Measurements from ENCODE around the gene ZSCAN10.

ZSCAN10 gene

GRCh38 chr16:3144321-3144983 lies 45.4 kb upstream of the ZSCAN10 start:
- TF ChIP-seq, protein P1, sequence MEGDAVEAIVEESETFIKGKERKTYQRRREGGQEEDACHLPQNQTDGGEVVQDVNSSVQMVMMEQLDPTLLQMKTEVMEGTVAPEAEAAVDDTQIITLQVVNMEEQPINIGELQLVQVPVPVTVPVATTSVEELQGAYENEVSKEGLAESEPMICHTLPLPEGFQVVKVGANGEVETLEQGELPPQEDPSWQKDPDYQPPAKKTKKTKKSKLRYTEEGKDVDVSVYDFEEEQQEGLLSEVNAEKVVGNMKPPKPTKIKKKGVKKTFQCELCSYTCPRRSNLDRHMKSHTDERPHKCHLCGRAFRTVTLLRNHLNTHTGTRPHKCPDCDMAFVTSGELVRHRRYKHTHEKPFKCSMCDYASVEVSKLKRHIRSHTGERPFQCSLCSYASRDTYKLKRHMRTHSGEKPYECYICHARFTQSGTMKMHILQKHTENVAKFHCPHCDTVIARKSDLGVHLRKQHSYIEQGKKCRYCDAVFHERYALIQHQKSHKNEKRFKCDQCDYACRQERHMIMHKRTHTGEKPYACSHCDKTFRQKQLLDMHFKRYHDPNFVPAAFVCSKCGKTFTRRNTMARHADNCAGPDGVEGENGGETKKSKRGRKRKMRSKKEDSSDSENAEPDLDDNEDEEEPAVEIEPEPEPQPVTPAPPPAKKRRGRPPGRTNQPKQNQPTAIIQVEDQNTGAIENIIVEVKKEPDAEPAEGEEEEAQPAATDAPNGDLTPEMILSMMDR (conservative IDR thresholded peaks at IDR 0.05; ENCODE audit: control insufficient read depth, insufficient read depth, low read depth, low read length): no peak
- DNase-seq (ENCODE audit: low read depth): no peak
- no peak overlapping the region for H3K4me3 ChIP-seq (ENCODE audit: control insufficient read depth, low read depth, low read length)

DNA sequence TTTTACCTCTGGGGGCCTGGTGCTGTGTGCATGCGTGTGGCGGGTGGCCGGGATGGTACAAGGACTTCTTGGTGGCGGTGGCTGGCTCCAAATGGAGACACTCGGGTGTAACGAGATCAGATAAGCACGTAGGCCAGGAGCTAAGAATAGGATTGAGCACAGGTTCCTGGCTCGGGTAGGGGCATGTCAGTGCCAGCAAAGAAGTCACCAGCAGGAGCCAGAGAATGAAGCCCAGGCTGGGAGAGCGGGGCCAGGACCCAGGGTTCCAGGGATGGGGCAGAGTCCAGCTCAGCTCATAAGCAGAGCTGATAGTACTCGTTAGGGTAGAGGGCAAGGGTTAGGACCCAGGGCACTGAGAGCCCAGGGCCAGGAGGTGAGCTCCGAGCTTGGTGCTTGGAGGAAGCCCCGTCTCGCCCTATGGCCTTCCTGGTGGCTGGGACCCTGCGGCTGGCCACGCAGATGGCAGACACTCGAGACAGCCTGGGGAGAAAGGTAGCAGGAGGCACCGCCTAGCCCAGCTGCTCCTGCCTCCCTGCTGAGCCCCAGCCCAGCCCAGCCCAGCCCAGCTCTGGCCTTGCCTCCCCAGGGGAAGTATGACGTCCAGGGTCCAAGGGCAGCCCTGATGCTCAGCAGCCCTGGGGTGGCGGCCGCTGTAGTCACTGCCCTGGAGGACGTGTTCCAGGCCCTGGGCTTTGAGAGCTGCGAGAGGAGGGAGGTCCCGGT lies 44.7 kb upstream of the ZSCAN10 start:
- TF ChIP-seq, protein P1 (conservative IDR thresholded peaks at IDR 0.05; ENCODE audit: control insufficient read depth, insufficient read depth, low read depth, low read length): no peak
- DNase-seq (ENCODE audit: low read depth): no peak
- H3K4me3 ChIP-seq (ENCODE audit: control insufficient read depth, low read depth, low read length): no peak overlapping the region

GRCh38 chr16:3143189-3143588 lies 44.1 kb upstream of the ZSCAN10 start:
- H3K4me3 ChIP-seq (ENCODE audit: control insufficient read depth, low read depth, low read length): no peak overlapping the region
- no peak for DNase-seq (ENCODE audit: low read depth)
- TF ChIP-seq, protein P1 (conservative IDR thresholded peaks at IDR 0.05; ENCODE audit: control insufficient read depth, insufficient read depth, low read depth, low read length): no peak

- TF ChIP-seq, protein P1 (conservative IDR thresholded peaks at IDR 0.05; ENCODE audit: control insufficient read depth, insufficient read depth, low read depth, low read length): no peak
- H3K4me3 ChIP-seq (ENCODE audit: control insufficient read depth, low read depth, low read length): no peak overlapping the region
- no peak for DNase-seq (ENCODE audit: low read depth)
Measured at GRCh38 chr16:3142770-3143169, 43.7 kb upstream of the ZSCAN10 start.

- TF ChIP-seq, protein P1 (conservative IDR thresholded peaks at IDR 0.05; ENCODE audit: control insufficient read depth, insufficient read depth, low read depth, low read length): no peak
- no peak for DNase-seq (ENCODE audit: low read depth)
- H3K4me3 ChIP-seq (ENCODE audit: control insufficient read depth, low read depth, low read length): no peak overlapping the region
Measured at GRCh38 chr16:3142327-3142726, 43.2 kb upstream of the ZSCAN10 start.

- TF ChIP-seq, protein P1 (conservative IDR thresholded peaks at IDR 0.05; ENCODE audit: control insufficient read depth, insufficient read depth, low read depth, low read length): no peak
- no peak for DNase-seq (ENCODE audit: low read depth)
- H3K4me3 ChIP-seq (ENCODE audit: control insufficient read depth, low read depth, low read length): no peak overlapping the region
Measured at GRCh38 chr16:3141781-3142311, 42.8 kb upstream of the ZSCAN10 start.
